Measurements from ENCODE around the gene L1TD1. TPM values are rescaled to one million over a fixed set of nuclear protein-coding genes. Genes with fewer than 3 reads are reported as not detected.

Gene L1TD1
- polyA plus RNA-seq, 3 donors = 3.7 to 5.2 (median 4.6) TPM

Other genes starting within 250 kb of the L1TD1 start
- gene KANK4, start 124.6 kb downstream of the L1TD1 start, polyA plus RNA-seq (ENCODE audit: insufficient read length in 3 of 3) = 10 to 100 TPM; 21.4 to 24.2 (median 22.0) TPM
- gene USP1, start 242.2 kb downstream of the L1TD1 start, polyA plus RNA-seq (ENCODE audit: insufficient read length in 3 of 3) = 10 to 100 TPM; 59.6 to 85.5 (median 70.1) TPM

Data from renal cortex interstitium (tissue), 3 donors.